Measurements from ENCODE around the gene MAGEB10. TPM values are rescaled to one million over a fixed set of nuclear protein-coding genes. Genes with fewer than 3 reads are reported as not detected.

MAGEB10 gene
- polyA plus RNA-seq, 3 donors, result not detected

DNA sequence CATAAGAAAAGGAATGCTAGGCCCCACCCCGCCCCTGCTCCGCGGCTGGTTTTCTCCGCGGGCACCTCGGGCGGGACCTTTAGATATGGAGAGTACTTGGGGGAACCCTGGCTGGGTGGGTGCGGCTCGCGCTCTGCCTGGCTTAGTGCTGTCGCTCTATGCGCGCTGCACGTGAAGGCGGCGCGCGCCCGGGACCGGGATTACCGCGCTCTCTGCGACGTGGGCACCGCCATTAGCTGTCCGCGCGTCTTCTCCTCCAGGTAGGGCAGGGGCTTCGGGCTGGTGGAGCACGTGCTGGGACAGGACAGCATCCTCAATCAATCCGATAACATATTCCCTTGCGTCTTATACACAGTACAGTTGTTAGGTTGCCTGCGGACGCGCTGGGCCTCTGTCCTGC lies 56.0 kb downstream of the MAGEB10 start:
- H3K79me2 ChIP-seq (ENCODE audit: insufficient read depth, low read length), result no peaks in the 10 kb centered on the region
- 80% methylated on average over 3 of the region's 35 CpGs for WGBS (ENCODE audit: insufficient coverage)
- H3K9me3 Mint-ChIP-seq, result peaks cover 0 to 6% (median 3%) of the 10 kb centered on the region in 7 donors

More for the DNA sequence above, 56.0 kb downstream of the MAGEB10 start:
- intact Hi-C loops (cut with micrococcal nuclease), result no loop called here
- no peaks in the 10 kb centered on the region for H3K27me3 ChIP-seq (ENCODE audit: control insufficient read depth in 2 of 2, insufficient read depth in 2 of 2, low read length in 2 of 2)
- H2AFZ ChIP-seq (ENCODE audit: insufficient read depth, low read depth, low read length, poor library complexity, severe bottlenecking), result no peak overlapping the region
- H3K4me1 ChIP-seq (ENCODE audit: control insufficient read depth in 1 of 2, insufficient read depth in 2 of 2, low read length in 2 of 2), result no peaks in the 10 kb centered on the region
- H3K36me3 Mint-ChIP-seq, result no peaks in the 10 kb centered on the region
- H3K27ac ChIP-seq (ENCODE audit: low read depth in 1 of 2, low read length in 2 of 2), result no peak overlapping the region
- no peak overlapping the region for H3K9ac ChIP-seq (ENCODE audit: insufficient read depth, low read length, poor library complexity, severe bottlenecking)
- H3K27me3 Mint-ChIP-seq (ENCODE audit: low read depth in 3 of 3), result peaks cover 0 to 3% (median 2%) of the 10 kb centered on the region in 3 donors
- TF ChIP-seq, protein P1, sequence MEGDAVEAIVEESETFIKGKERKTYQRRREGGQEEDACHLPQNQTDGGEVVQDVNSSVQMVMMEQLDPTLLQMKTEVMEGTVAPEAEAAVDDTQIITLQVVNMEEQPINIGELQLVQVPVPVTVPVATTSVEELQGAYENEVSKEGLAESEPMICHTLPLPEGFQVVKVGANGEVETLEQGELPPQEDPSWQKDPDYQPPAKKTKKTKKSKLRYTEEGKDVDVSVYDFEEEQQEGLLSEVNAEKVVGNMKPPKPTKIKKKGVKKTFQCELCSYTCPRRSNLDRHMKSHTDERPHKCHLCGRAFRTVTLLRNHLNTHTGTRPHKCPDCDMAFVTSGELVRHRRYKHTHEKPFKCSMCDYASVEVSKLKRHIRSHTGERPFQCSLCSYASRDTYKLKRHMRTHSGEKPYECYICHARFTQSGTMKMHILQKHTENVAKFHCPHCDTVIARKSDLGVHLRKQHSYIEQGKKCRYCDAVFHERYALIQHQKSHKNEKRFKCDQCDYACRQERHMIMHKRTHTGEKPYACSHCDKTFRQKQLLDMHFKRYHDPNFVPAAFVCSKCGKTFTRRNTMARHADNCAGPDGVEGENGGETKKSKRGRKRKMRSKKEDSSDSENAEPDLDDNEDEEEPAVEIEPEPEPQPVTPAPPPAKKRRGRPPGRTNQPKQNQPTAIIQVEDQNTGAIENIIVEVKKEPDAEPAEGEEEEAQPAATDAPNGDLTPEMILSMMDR (IDR thresholded peaks at IDR 0.05), result no peak
- no peaks in the 10 kb centered on the region for H4K20me1 ChIP-seq (ENCODE audit: insufficient read depth, low read length)
- no peak overlapping the region for H3K4me3 Mint-ChIP-seq
- no peak overlapping the region for H3K4me3 ChIP-seq (replicated peaks in 1 of 3; ENCODE audit: low read depth in 2 of 3, low read length in 3 of 3)
- no peak overlapping the region for H3K4me2 ChIP-seq (replicated peaks; ENCODE audit: extremely low read depth, low read length, poor library complexity, severe bottlenecking)
- no peaks in the 10 kb centered on the region for H3K36me3 ChIP-seq (replicated peaks in 1 of 2; ENCODE audit: control insufficient read depth in 1 of 2, insufficient read depth in 2 of 2, low read length in 2 of 2)
- H3K4me1 Mint-ChIP-seq, result no peaks in the 10 kb centered on the region
- peaks cover 7% of the 10 kb centered on the region in 2 donors for H3K9me3 ChIP-seq (replicated peaks in 1 of 2; ENCODE audit: control insufficient read depth in 1 of 2, insufficient read depth in 1 of 2, low read length in 2 of 2)
- H3K27ac Mint-ChIP-seq, result no peak overlapping the region
- no peak for DNase-seq

Other genes starting within 250 kb of the MAGEB10 start
- not detected for gene DCAF8L2, start 217.6 kb upstream of the MAGEB10 start, polyA plus RNA-seq
- gene DCAF8L1, start 173.5 kb downstream of the MAGEB10 start, polyA plus RNA-seq, result not detected